Measurements from ENCODE around the gene ATF3.

The ATF3 gene

GRCh38 chr1:212586206-212587015 lies 22.1 kb upstream of the ATF3 start:
- DNase-seq (ENCODE audit: low read depth, low spot score), result no peak

- DNase-seq (ENCODE audit: low read depth, low spot score), result no peak
Measured at GRCh38 chr1:212587016-212587887, 21.3 kb upstream of the ATF3 start.

GRCh38 chr1:212587888-212588510 lies 20.6 kb upstream of the ATF3 start:
- no peak for DNase-seq (ENCODE audit: low read depth, low spot score)

- DNase-seq (ENCODE audit: low read depth, low spot score), result no peak
Measured at GRCh38 chr1:212589446-212589845, 19.1 kb upstream of the ATF3 start.

- DNase-seq (ENCODE audit: low read depth, low spot score), result no peak
Measured at GRCh38 chr1:212591922-212592321, 16.6 kb upstream of the ATF3 start.

- DNase-seq (ENCODE audit: low read depth, low spot score), result no peak
Measured at GRCh38 chr1:212593821-212594251, 14.7 kb upstream of the ATF3 start.

- DNase-seq (ENCODE audit: low read depth, low spot score), result no peak
Measured at GRCh38 chr1:212594640-212595039, 13.9 kb upstream of the ATF3 start.

- no peak for DNase-seq (ENCODE audit: low read depth, low spot score)
Measured at GRCh38 chr1:212595229-212595628, 13.3 kb upstream of the ATF3 start.

- no peak for DNase-seq (ENCODE audit: low read depth, low spot score)
Measured at GRCh38 chr1:212595787-212596714, 12.5 kb upstream of the ATF3 start.

- DNase-seq (ENCODE audit: low read depth, low spot score), result no peak
Measured at GRCh38 chr1:212596798-212597197, 11.8 kb upstream of the ATF3 start.

GRCh38 chr1:212597487-212597886 lies 11.1 kb upstream of the ATF3 start:
- no peak for DNase-seq (ENCODE audit: low read depth, low spot score)

- DNase-seq (ENCODE audit: low read depth, low spot score), result no peak
Measured at GRCh38 chr1:212600071-212600915, 8.3 kb upstream of the ATF3 start.

- no peak for DNase-seq (ENCODE audit: low read depth, low spot score)
Measured at GRCh38 chr1:212600980-212601379, 7.6 kb upstream of the ATF3 start.

- no peak for DNase-seq (ENCODE audit: low read depth, low spot score)
Measured at GRCh38 chr1:212601524-212601923, 7.0 kb upstream of the ATF3 start.

- DNase-seq (ENCODE audit: low read depth, low spot score), result no peak
Measured at GRCh38 chr1:212605441-212606394, 2.8 kb upstream of the ATF3 start.

GRCh38 chr1:212606395-212607205 lies 2.0 kb upstream of the ATF3 start:
- DNase-seq (ENCODE audit: low read depth, low spot score), result no peak

GRCh38 chr1:212607206-212607912 lies 1.2 kb upstream of the ATF3 start:
- no peak for DNase-seq (ENCODE audit: low read depth, low spot score)

Data from brain pericyte (primary cell).